Liver (tissue), 3 donors: ENCODE results near the gene LGALS4.
"Not testable (repeated sequence)": the region's sequence is repeated elsewhere in the genome, so short reads cannot be mapped to it uniquely, and the experiment has no call there.

Experiments used
- CTCF ChIP-seq: fragments of 150-350 bp; IDR thresholded peaks from 2 replicates; pipeline ENCODE4 v1.5.1; 2017; ENCODE audit warnings: improper control_type of control experiment, low read depth, low read length; ENCODE audit not compliant: missing input control
- EGR1 ChIP-seq, 2 donors: IDR thresholded peaks; 2 replicates each; pipeline ENCODE4 v1.6.1; 2016 to 2018; ENCODE audit warnings: antibody characterized with exemption in 2 of 2, low read depth in 2 of 2
- FOXA1 ChIP-seq: IDR thresholded peaks from 2 replicates; pipeline ENCODE4 v1.6.1; 2016; ENCODE audit warnings: antibody characterized with exemption
- GABPA ChIP-seq, 2 donors: IDR thresholded peaks in 1 of 2; conservative IDR thresholded peaks in 1 of 2; 2 replicates each; pipeline ENCODE4 v1.6.1; 2016; ENCODE audit warnings: antibody characterized with exemption in 2 of 2, mild to moderate bottlenecking in 1 of 2, moderate library complexity in 1 of 2
- JUND ChIP-seq, 2 donors: IDR thresholded peaks; 2 replicates each; pipeline ENCODE4 v1.6.1; 2016; ENCODE audit warnings: antibody characterized with exemption in 2 of 2
- RAD21 ChIP-seq, 2 donors: IDR thresholded peaks; 2 replicates each; pipeline ENCODE4 v1.6.1; 2016; ENCODE audit warnings: antibody characterized with exemption in 2 of 2, mild to moderate bottlenecking in 2 of 2
- REST ChIP-seq: IDR thresholded peaks from 2 replicates; pipeline ENCODE4 v1.6.1; 2016; ENCODE audit warnings: antibody characterized with exemption, mild to moderate bottlenecking
- SP1 ChIP-seq: IDR thresholded peaks from 2 replicates; pipeline ENCODE4 v1.6.1; 2018; ENCODE audit warnings: antibody characterized with exemption, mild to moderate bottlenecking
- TAF1 ChIP-seq: conservative IDR thresholded peaks from 2 replicates; pipeline ENCODE4 v1.6.1; 2016; ENCODE audit warnings: antibody characterized with exemption, mild to moderate bottlenecking
- YY1 ChIP-seq: IDR thresholded peaks from 2 replicates; pipeline ENCODE4 v1.6.1; 2016; ENCODE audit warnings: antibody characterized with exemption, mild to moderate bottlenecking
- TF ChIP-seq, protein P1 (sequence below): IDR thresholded peaks from 2 replicates; pipeline ENCODE4 v1.6.1; 2016; ENCODE audit warnings: antibody characterized with exemption
- TF ChIP-seq, protein P2 (sequence below): IDR thresholded peaks from 2 replicates; pipeline ENCODE4 v1.6.1; 2016; ENCODE audit warnings: antibody characterized with exemption
- TF ChIP-seq, protein P3 (sequence below): IDR thresholded peaks from 2 replicates; pipeline ENCODE4 v1.6.1; 2016; ENCODE audit warnings: antibody characterized with exemption
- donor health status: healthy.
- donor health status: healthy.

DNA sequence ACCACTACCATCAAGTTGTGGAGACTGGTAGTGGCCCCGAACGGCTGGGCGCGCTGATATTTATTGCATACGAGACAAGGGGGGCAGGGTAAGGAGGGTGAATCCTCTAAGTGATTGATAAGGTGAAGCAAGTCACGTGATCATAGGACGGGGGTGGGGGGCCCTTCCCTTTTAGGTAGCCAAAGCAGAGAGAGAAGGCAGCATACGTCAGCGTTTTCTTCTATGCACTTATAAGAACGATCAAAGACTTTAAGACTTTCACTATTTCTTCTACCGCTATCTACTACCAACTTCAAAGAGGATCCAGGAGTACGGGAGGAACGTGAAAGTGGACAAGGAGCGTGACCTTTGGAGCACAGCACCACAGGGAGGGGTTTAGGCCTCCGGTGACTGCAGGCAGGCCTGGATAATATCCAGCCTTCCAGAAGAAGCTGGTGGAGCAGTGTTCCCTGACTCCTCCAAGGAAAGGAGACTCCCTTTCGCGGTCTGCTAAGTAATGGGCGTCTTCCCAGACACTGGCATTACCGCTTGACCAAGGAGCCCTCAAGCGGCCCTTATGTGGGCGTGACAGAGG lies 47.0 kb upstream of the LGALS4 start:
- not testable (repeated sequence) for TF ChIP-seq CTCF; RAD21 (IDR thresholded peaks at IDR 0.05); JUND (IDR thresholded peaks at IDR 0.05); TAF1; FOXA1; REST; EGR1 (IDR thresholded peaks at IDR 0.05; ENCODE audit: low read depth in 2 of 2); GABPA (IDR thresholded peaks at IDR 0.05 in 1 of 2, conservative IDR thresholded peaks at IDR 0.05 in 1 of 2); YY1
- TF ChIP-seq, protein P1, sequence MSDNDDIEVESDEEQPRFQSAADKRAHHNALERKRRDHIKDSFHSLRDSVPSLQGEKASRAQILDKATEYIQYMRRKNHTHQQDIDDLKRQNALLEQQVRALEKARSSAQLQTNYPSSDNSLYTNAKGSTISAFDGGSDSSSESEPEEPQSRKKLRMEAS: not testable (repeated sequence)
- peak; percentile 42 for TF ChIP-seq SP1
- TF ChIP-seq, protein P2, sequence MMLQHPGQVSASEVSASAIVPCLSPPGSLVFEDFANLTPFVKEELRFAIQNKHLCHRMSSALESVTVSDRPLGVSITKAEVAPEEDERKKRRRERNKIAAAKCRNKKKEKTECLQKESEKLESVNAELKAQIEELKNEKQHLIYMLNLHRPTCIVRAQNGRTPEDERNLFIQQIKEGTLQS: not testable (repeated sequence)
- TF ChIP-seq, protein P3, sequence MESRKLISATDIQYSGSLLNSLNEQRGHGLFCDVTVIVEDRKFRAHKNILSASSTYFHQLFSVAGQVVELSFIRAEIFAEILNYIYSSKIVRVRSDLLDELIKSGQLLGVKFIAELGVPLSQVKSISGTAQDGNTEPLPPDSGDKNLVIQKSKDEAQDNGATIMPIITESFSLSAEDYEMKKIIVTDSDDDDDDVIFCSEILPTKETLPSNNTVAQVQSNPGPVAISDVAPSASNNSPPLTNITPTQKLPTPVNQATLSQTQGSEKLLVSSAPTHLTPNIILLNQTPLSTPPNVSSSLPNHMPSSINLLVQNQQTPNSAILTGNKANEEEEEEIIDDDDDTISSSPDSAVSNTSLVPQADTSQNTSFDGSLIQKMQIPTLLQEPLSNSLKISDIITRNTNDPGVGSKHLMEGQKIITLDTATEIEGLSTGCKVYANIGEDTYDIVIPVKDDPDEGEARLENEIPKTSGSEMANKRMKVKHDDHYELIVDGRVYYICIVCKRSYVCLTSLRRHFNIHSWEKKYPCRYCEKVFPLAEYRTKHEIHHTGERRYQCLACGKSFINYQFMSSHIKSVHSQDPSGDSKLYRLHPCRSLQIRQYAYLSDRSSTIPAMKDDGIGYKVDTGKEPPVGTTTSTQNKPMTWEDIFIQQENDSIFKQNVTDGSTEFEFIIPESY: not testable (repeated sequence)
